Raji (cell line): ENCODE measurements around the gene GAREM2.

ENCODE experiments used
- POLR2A ChIP-seq: IDR thresholded peaks from 2 replicates; pipeline ENCODE4 v1.6.1; 2011; ENCODE audit warnings: low read depth, low read length, control low read depth; ENCODE audit not compliant: insufficient read depth

Gene GAREM2

DNA sequence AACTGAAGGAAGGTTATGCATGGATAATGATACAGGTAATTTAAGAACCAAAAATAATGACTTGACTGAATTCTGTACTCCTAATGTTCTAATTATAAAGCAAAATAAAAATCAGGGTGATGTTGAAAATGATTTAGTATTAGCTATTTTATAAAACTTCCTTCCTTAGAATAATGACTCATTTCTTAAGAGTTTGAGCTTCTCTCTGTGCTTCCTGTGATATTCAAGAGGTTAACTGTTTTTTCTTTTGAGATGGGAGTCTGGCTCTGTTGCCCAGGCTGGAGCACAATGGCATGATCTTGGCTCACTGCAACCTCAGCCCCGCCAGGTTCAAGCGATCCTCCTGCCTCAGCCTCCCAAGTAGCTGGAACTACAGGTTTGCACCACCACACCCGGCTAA lies 56.7 kb downstream of the GAREM2 start:
- TF ChIP-seq POLR2A = no peak

GRCh38 chr2:26230806-26231205 lies 57.9 kb downstream of the GAREM2 start:
- no peak for TF ChIP-seq POLR2A

- no peak for TF ChIP-seq POLR2A
Measured at GRCh38 chr2:26235089-26235488, 62.2 kb downstream of the GAREM2 start.

GRCh38 chr2:26237868-26238267 lies 65.0 kb downstream of the GAREM2 start:
- no peak for TF ChIP-seq POLR2A

DNA sequence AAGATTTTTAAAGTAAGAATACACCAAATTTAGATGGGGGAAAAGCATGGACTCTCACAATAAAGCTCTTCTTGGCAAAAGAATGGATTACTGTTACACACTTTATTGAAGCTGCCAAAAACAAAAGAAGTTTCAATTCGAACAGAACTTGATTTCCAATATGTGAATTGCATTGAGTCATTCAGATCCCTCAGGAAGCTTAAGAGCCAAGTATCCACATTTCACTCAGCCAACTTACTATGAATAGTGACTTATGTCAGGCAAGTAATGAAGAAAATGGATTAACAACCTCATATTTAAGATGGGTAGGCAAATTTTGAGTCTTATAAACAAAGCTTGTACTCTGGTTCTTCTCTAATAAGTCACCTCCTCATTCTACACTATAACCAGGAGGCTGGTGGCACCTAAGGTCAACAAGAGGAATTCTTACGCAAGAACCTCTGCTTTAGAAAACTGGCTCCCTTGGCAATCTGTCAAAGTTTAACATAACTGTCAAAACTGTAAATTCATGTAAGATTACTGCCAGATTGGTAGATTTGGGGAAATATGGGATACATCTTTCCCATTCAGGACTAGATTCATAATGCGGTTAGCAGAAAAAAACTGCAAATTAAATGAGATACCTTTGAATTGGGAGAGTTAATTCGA lies 65.5 kb downstream of the GAREM2 start:
- TF ChIP-seq POLR2A = no peak
